Smooth muscle cell (in vitro differentiated cells): Measurements from ENCODE around the gene PIR. TPM values are rescaled to one million over a fixed set of nuclear protein-coding genes. Genes with fewer than 3 reads are reported as not detected.

Source experiments
- DNase-seq: peaks from one replicate; lab custom pipeline; 2025; ENCODE audit not compliant: unreplicated experiment; lab: John Stamatoyannopoulos, UW
- H2AFZ ChIP-seq: fragments of 200-600 bp; sonication (generic); 2 replicates; pipeline ENCODE4 v1.6.0; 2016; ENCODE audit warnings: antibody characterized with exemption, low read depth, mild to moderate bottlenecking
- H3F3A ChIP-seq: fragments of 200-600 bp; sonication (generic); 2 replicates; pipeline ENCODE4 v1.6.0; 2017; ENCODE audit warnings: antibody characterized with exemption, low read depth
- H3K27ac ChIP-seq: fragments of 200-600 bp; sonication (generic); 2 replicates; pipeline ENCODE4 v1.5.1; 2016; ENCODE audit warnings: low read depth, mild to moderate bottlenecking
- H3K27me3 ChIP-seq: fragments of 200-600 bp; sonication (generic); 2 replicates; pipeline ENCODE4 v1.6.1; 2016; ENCODE audit warnings: low read depth, mild to moderate bottlenecking
- H3K36me3 ChIP-seq: fragments of 200-600 bp; sonication (generic); 2 replicates; pipeline ENCODE4 v1.5.1; 2016; ENCODE audit warnings: low read depth
- H3K4me1 ChIP-seq: fragments of 200-600 bp; sonication (generic); 2 replicates; pipeline ENCODE4 v1.5.1; 2016; ENCODE audit warnings: low read depth
- H3K4me2 ChIP-seq: fragments of 200-600 bp; sonication (generic); 2 replicates; pipeline ENCODE4 v1.6.0; 2016; ENCODE audit warnings: mild to moderate bottlenecking
- H3K4me3 ChIP-seq: fragments of 200-600 bp; sonication (generic); 2 replicates; pipeline ENCODE4 v1.5.1; 2016; ENCODE audit warnings: mild to moderate bottlenecking
- H3K79me2 ChIP-seq: fragments of 200-600 bp; sonication (generic); 2 replicates; pipeline ENCODE4 v1.6.0; 2016; ENCODE audit warnings: low read depth, mild to moderate bottlenecking
- H3K9ac ChIP-seq: fragments of 200-600 bp; sonication (generic); 2 replicates; pipeline ENCODE4 v1.6.0; 2016; ENCODE audit warnings: low read depth
- H3K9me3 ChIP-seq: fragments of 200-600 bp; sonication (generic); replicated peaks from 2 replicates; pipeline ENCODE4 v1.5.1; 2016; ENCODE audit warnings: low read depth
- H4K20me1 ChIP-seq: fragments of 200-600 bp; sonication (generic); 2 replicates; pipeline ENCODE4 v1.6.0; 2016; ENCODE audit warnings: low read depth
- CTCF ChIP-seq: fragments of 200-600 bp; sonication (generic); IDR thresholded peaks from 2 replicates; pipeline ENCODE4 v1.5.1; 2017; ENCODE audit warnings: borderline replicate concordance, mild to moderate bottlenecking, antibody characterized with exemption; ENCODE audit not compliant: insufficient read depth, poor library complexity, severe bottlenecking
- WGBS: methylation state at CpG from one replicate; pipeline ENCODE4 v1.1.7; 2016; ENCODE audit warnings: low lambda C conversion rate; 5-methylcytosine and 5-hydroxymethylcytosine counted together
- polyA plus RNA-seq: library from polyadenylated mRNA; unstranded; fragments of >200 nt; fragmentation: Nextera tagmentation; extraction: Ambion mirVana; gene quantifications from 2 replicates; pipeline ENCODE4 v1.2.1, GENCODE V29; 2016
- total RNA-seq: library from RNA; depleted of rRNA; stranded (reverse); fragments of >200 nt; gene quantifications from 2 replicates; pipeline ENCODE4 v1.2.3, GENCODE V29; 2014

PIR gene
- total and polyA plus RNA-seq, 2 experiments from 2014 or later: 9.3 to 14.3 TPM

GRCh38 chrX:15335135-15336022 lies 157.8 kb downstream of the PIR start, which contains the start of gene PIGA:
Gene PIGA (minus strand): TSS chrX:15335523. CDS start chrX:15331930, 3,593 bp downstream.
- WGBS: 51% methylated on average over 72 of the region's 72 CpGs
- Histone ChIP-seq H3K27ac (peak within 1 kb of the TSS; percentile 92), H3K9ac (peak within 1 kb of the TSS; percentile 94), H3K4me3 (peak within 1 kb of the TSS; percentile 60), H4K20me1 (no peaks in the 10 kb centered on the region), H3K79me2 (no peaks in the 10 kb centered on the region), H3K4me1 (no peaks in the 10 kb centered on the region), H3K27me3 (peaks cover 8% of the 10 kb centered on the region), H3K9me3 (no peaks in the 10 kb centered on the region), H3K36me3 (no peaks in the 10 kb centered on the region), H3F3A (no peaks in the 10 kb centered on the region), H2AFZ (peak within 1 kb of the TSS; percentile 70), H3K4me2 (peak within 1 kb of the TSS; percentile 84)
- DNase-seq: peak; percentile 64
- no peak for TF ChIP-seq CTCF

Other genes starting within 250 kb of the PIR start
- gene ASB9, start 223.2 kb downstream of the PIR start, total RNA-seq: 0.85 TPM in 1 of 2 replicates, not detected in the other
- gene ASB9, start 223.2 kb downstream of the PIR start, polyA plus RNA-seq: 0.39 TPM in 1 of 2 replicates, not detected in the other
- not detected in 2 replicates for gene ASB11, start 177.7 kb downstream of the PIR start, total RNA-seq
- not detected in 2 replicates for gene ASB11, start 177.7 kb downstream of the PIR start, polyA plus RNA-seq
- 13.3 and 17.8 TPM in 2 replicates for gene PIGA, start 157.8 kb downstream of the PIR start, total RNA-seq
- gene PIGA, start 157.8 kb downstream of the PIR start, polyA plus RNA-seq: 4.6 and 6.9 TPM in 2 replicates
- gene VEGFD, start 108.9 kb downstream of the PIR start, total RNA-seq: 0.90 TPM in 1 of 2 replicates, not detected in the other
- gene VEGFD, start 108.9 kb downstream of the PIR start, polyA plus RNA-seq: 0.38 and 0.72 TPM in 2 replicates
- gene BMX, start 7.5 kb upstream of the PIR start, total RNA-seq: not detected in 2 replicates
- gene BMX, start 7.5 kb upstream of the PIR start, polyA plus RNA-seq: not detected in 2 replicates
- gene ACE2, start 107.6 kb upstream of the PIR start, total RNA-seq: 1.6 and 5.1 TPM in 2 replicates
- gene ACE2, start 107.6 kb upstream of the PIR start, polyA plus RNA-seq: 1.0 and 1.6 TPM in 2 replicates
- gene CLTRN, start 171.5 kb upstream of the PIR start, total RNA-seq: 1.1 and 3.1 TPM in 2 replicates
- 1.9 and 2.4 TPM in 2 replicates for gene CLTRN, start 171.5 kb upstream of the PIR start, polyA plus RNA-seq
- 10.1 and 15.9 TPM in 2 replicates for gene CA5B, start 244.9 kb upstream of the PIR start, total RNA-seq
- 9.0 and 10.3 TPM in 2 replicates for gene CA5B, start 244.9 kb upstream of the PIR start, polyA plus RNA-seq